ENCODE measurements around the gene ANGPTL7. TPM values are rescaled to one million over a fixed set of nuclear protein-coding genes. Genes with fewer than 3 reads are reported as not detected.

ANGPTL7 gene
- total and polyA plus RNA-seq, 2 of the 8 experiments (the other 6 are each of a cell fraction or from before 2014, with no cell fraction given), result not detected

- Histone ChIP-seq H3K56ac (replicated peaks; ENCODE audit: insufficient read length, low read depth, low read length) (no peak overlapping the region), H4K8ac (ENCODE audit: extremely low read depth, insufficient read depth, low read length) (no peak overlapping the region), H2BK5ac (ENCODE audit: low read depth, low read length) (no peak overlapping the region), H3K27me3 (replicated peaks in 1 of 4; ENCODE audit: control insufficient read depth in 3 of 4, extremely low read depth in 1 of 4, insufficient read depth in 3 of 4, low read length in 3 of 4) (no peaks in the 10 kb centered on the region), H2BK12ac (ENCODE audit: low read depth, low read length) (no peak overlapping the region), H2BK20ac (ENCODE audit: low read length) (no peak overlapping the region), H2BK15ac (ENCODE audit: low read length) (no peak overlapping the region), H4K5ac (ENCODE audit: insufficient read length, low read depth, low read length) (no peak overlapping the region), H3K4ac (replicated peaks; ENCODE audit: insufficient read length, low read depth, low read length) (no peak overlapping the region), H2AK5ac (ENCODE audit: low read depth, low read length) (no peak overlapping the region), H3K23ac (ENCODE audit: insufficient read length) (no peak overlapping the region), H3K36me3 (ENCODE audit: control insufficient read depth in 2 of 4, insufficient read depth in 4 of 4, low read length in 3 of 4) (peaks cover 15 to 57% (median 44%) of the 10 kb centered on the region in 4 experiments; a peak in 7 of 8 replicates), H3K79me1 (ENCODE audit: low read depth, low read length) (no peaks in the 10 kb centered on the region), H3K4me3 (ENCODE audit: extremely low read depth in 1 of 4, insufficient read depth in 2 of 4, low read depth in 3 of 4, low read length in 4 of 4) (no peak overlapping the region), H3K9me3 (ENCODE audit: insufficient read depth in 2 of 2, low read depth in 1 of 2, low read length in 1 of 2) (no peaks in the 10 kb centered on the region), H3K18ac (ENCODE audit: extremely low read depth, low read length) (no peak overlapping the region), H4K20me1 (replicated peaks in 1 of 2; ENCODE audit: control insufficient read depth in 1 of 2, insufficient read depth in 2 of 2, low read length in 2 of 2) (no peaks in the 10 kb centered on the region), H3K9ac (replicated peaks in 1 of 4; ENCODE audit: extremely low read depth in 1 of 4, low read depth in 3 of 4, low read length in 3 of 4) (no peak overlapping the region), H3K4me2 (ENCODE audit: insufficient read depth in 1 of 2, low read depth in 2 of 2, low read length in 2 of 2) (no peak overlapping the region), H3K23me2 (ENCODE audit: low read depth, low read length) (no peaks in the 10 kb centered on the region; the same call in 1 of the 2 replicates), H3K4me1 (replicated peaks in 1 of 4; ENCODE audit: control insufficient read depth in 3 of 4, insufficient read depth in 4 of 4, low read length in 3 of 4) (no peaks in the 10 kb centered on the region), H3K27ac (ENCODE audit: low read depth, low read length) (no peak overlapping the region), H3K79me2 (ENCODE audit: control insufficient read depth in 1 of 2, insufficient read depth in 2 of 2, low read length in 2 of 2) (no peaks in the 10 kb centered on the region), H4K91ac (replicated peaks; ENCODE audit: insufficient read length, low read length) (no peak overlapping the region), H2AFZ (ENCODE audit: low read length) (no peak overlapping the region), H2BK120ac (replicated peaks; ENCODE audit: low read depth, low read length) (no peak overlapping the region), H3K14ac (ENCODE audit: insufficient read length) (no peak overlapping the region)
- no peak for DNase-seq (ENCODE audit: low read depth in 1 of 2, low spot score in 2 of 2)
- POLR2A ChIA-PET (ENCODE audit: partially characterized antibody), result interaction anchor here (1.0 to 1.5 kb wide), 2 partner anchors 10 to 13 kb away, joined by 3 to 5 read pairs; no protein-coding TSS in a partner anchor
- TF ChIP-seq EP300 (IDR thresholded peaks at IDR 0.05; ENCODE audit: borderline replicate concordance in 1 of 2, low read depth in 2 of 2, low read length in 2 of 2), result no peak
- TF ChIP-seq EGR1 (IDR thresholded peaks at IDR 0.05; ENCODE audit: borderline replicate concordance, low read depth, low read length), result no peak
- TF ChIP-seq CTCF (IDR thresholded peaks at IDR 0.05; ENCODE audit: control extremely low read depth in 1 of 3, insufficient read depth in 1 of 3, low read depth in 1 of 3, low read length in 3 of 3), result no peak
- no peak for TF ChIP-seq RAD21 (IDR thresholded peaks at IDR 0.05 in 1 of 2, conservative IDR thresholded peaks at IDR 0.05 in 1 of 2; ENCODE audit: low read depth in 2 of 2, low read length in 2 of 2)
- no peak for FAIRE-seq
- CTCF ChIA-PET (ENCODE audit: partially characterized antibody), result interaction anchor here (1.1 to 1.5 kb wide), 5 partner anchors 14 to 494 kb away, joined by 3 read pairs; no protein-coding TSS in a partner anchor
- WGBS, 2 experiments (ENCODE audit: extremely low coverage in 1 of 2, insufficient coverage in 1 of 2, insufficient read length in 1 of 2, insufficient replicate concordance in 2 of 2, low coverage in 1 of 2, low lambda C conversion rate in 2 of 2, missing lambda C conversion rate in 1 of 2), result 77% methylated on average over 4 of the region's 4 CpGs; no CpG with 5 or more reads in 1 of the 2 experiments
These were observed 41.9 kb upstream of the ANGPTL7 start for GRCh38 chr1:11147197-11147770.

Data from H1 (cell line).